Measurements from ENCODE around the gene RAD51AP1.

The RAD51AP1 gene

GRCh38 chr12:4545195-4545594, 6.5 kb downstream of the RAD51AP1 start:
- no peak for DNase-seq (ENCODE audit: low read depth in 2 of 2)

GRCh38 chr12:4552191-4552590, 13.5 kb downstream of the RAD51AP1 start:
- DNase-seq (ENCODE audit: low read depth in 2 of 2): no peak

- no peak for DNase-seq (ENCODE audit: low read depth in 2 of 2)
Observed at GRCh38 chr12:4553943-4554342, 15.3 kb downstream of the RAD51AP1 start.

- no peak for DNase-seq (ENCODE audit: low read depth in 2 of 2)
Observed at GRCh38 chr12:4555804-4556203, 17.1 kb downstream of the RAD51AP1 start.

- DNase-seq (ENCODE audit: low read depth in 2 of 2): no peak
Observed at GRCh38 chr12:4556735-4557530, 18.2 kb downstream of the RAD51AP1 start.

- DNase-seq (ENCODE audit: low read depth in 2 of 2): no peak
Observed at GRCh38 chr12:4557586-4557985, 18.9 kb downstream of the RAD51AP1 start.

GRCh38 chr12:4558171-4558570, 19.5 kb downstream of the RAD51AP1 start:
- no peak for DNase-seq (ENCODE audit: low read depth in 2 of 2)

- no peak for DNase-seq (ENCODE audit: low read depth in 2 of 2)
Observed at GRCh38 chr12:4562034-4562657, 23.5 kb downstream of the RAD51AP1 start, which contains the start of gene DYRK4. Gene DYRK4 (plus strand): TSS chr12:4562208. CDS start chr12:4562246, 38 bp downstream.

- DNase-seq (ENCODE audit: low read depth in 2 of 2): no peak
Observed at GRCh38 chr12:4563336-4563735, 24.6 kb downstream of the RAD51AP1 start.

GRCh38 chr12:4564818-4565217, 26.1 kb downstream of the RAD51AP1 start:
- no peak for DNase-seq (ENCODE audit: low read depth in 2 of 2)

GRCh38 chr12:4566474-4566873, 27.8 kb downstream of the RAD51AP1 start:
- no peak for DNase-seq (ENCODE audit: low read depth in 2 of 2)

- DNase-seq (ENCODE audit: low read depth in 2 of 2): no peak
Observed at GRCh38 chr12:4567073-4567881, 28.6 kb downstream of the RAD51AP1 start.

- no peak for DNase-seq (ENCODE audit: low read depth in 2 of 2)
Observed at GRCh38 chr12:4569261-4569660, 30.6 kb downstream of the RAD51AP1 start.

- DNase-seq (ENCODE audit: low read depth in 2 of 2): no peak
Observed at GRCh38 chr12:4572680-4573079, 34.0 kb downstream of the RAD51AP1 start.

- DNase-seq (ENCODE audit: low read depth in 2 of 2): no peak
Observed at GRCh38 chr12:4579305-4580102, 40.8 kb downstream of the RAD51AP1 start.

GRCh38 chr12:4580281-4580688, 41.6 kb downstream of the RAD51AP1 start:
- no peak for DNase-seq (ENCODE audit: low read depth in 2 of 2)

- DNase-seq (ENCODE audit: low read depth in 2 of 2): no peak
Observed at GRCh38 chr12:4584281-4584680, 45.6 kb downstream of the RAD51AP1 start.

GRCh38 chr12:4584896-4585295, 46.2 kb downstream of the RAD51AP1 start:
- DNase-seq (ENCODE audit: low read depth in 2 of 2): no peak

GRCh38 chr12:4586500-4586899, 47.8 kb downstream of the RAD51AP1 start:
- no peak for DNase-seq (ENCODE audit: low read depth in 2 of 2)

GRCh38 chr12:4587108-4587507, 48.4 kb downstream of the RAD51AP1 start:
- no peak for DNase-seq (ENCODE audit: low read depth in 2 of 2)

- no peak for DNase-seq (ENCODE audit: low read depth in 2 of 2)
Observed at GRCh38 chr12:4588916-4589315, 50.2 kb downstream of the RAD51AP1 start.

GRCh38 chr12:4589941-4590340, 51.3 kb downstream of the RAD51AP1 start:
- DNase-seq (ENCODE audit: low read depth in 2 of 2): no peak

All from stimulated activated CD4-positive, alpha-beta T cell treated with anti-CD3 and anti-CD28 coated beads, Interleukin-1b, Interleukin-23, amount 100 ng/mL, for 1 hour (primary cell).